HepG2 (cell line): ENCODE measurements around the gene GNG4. TPM values are rescaled to one million over a fixed set of nuclear protein-coding genes. Genes with fewer than 3 reads are reported as not detected.

Experiments used
- FOXK1 ChIP-seq: sonication (generic); formaldehyde crosslinking; IDR thresholded peaks from 2 replicates; pipeline ENCODE4 v1.4.0; 2020; ENCODE audit warnings: low read depth, missing genetic modification reagents, borderline replicate concordance
- GABPA ChIP-seq, 2 experiments: IDR thresholded peaks; 2 replicates each; pipeline ENCODE4 v1.6.1; 2011 to 2016; ENCODE audit warnings: low read depth in 2 of 2, low read length in 1 of 2, missing biosample characterization in 1 of 2, missing genetic modification characterization in 1 of 2
- GATAD2A ChIP-seq: IDR thresholded peaks from 2 replicates; pipeline ENCODE4 v1.6.1; 2016
- GZF1 ChIP-seq: sonication (generic); formaldehyde crosslinking; IDR thresholded peaks from 2 replicates; pipeline ENCODE4 v1.5.1; 2020; ENCODE audit warnings: mild to moderate bottlenecking, missing genetic modification reagents
- HDAC2 ChIP-seq: sonication (generic); formaldehyde crosslinking; IDR thresholded peaks from 2 replicates; pipeline ENCODE4 v1.4.0; 2020; ENCODE audit warnings: missing genetic modification reagents
- MED1 ChIP-seq: sonication (generic); formaldehyde crosslinking; IDR thresholded peaks from 2 replicates; pipeline ENCODE4 v1.4.0; 2020; ENCODE audit warnings: missing genetic modification reagents
- MEIS2 ChIP-seq: sonication (generic); formaldehyde crosslinking; IDR thresholded peaks from 2 replicates; pipeline ENCODE4 v1.9.0; 2021; ENCODE audit warnings: mild to moderate bottlenecking, missing genetic modification reagents
- MTA1 ChIP-seq: sonication (generic); formaldehyde crosslinking; IDR thresholded peaks from 2 replicates; pipeline ENCODE4 v1.4.0; 2020; ENCODE audit warnings: missing genetic modification reagents, mild to moderate bottlenecking, borderline replicate concordance
- NFIB ChIP-seq: sonication (generic); formaldehyde crosslinking; IDR thresholded peaks from 2 replicates; pipeline ENCODE4 v1.9.0; 2021; ENCODE audit warnings: missing genetic modification reagents, mild to moderate bottlenecking, borderline replicate concordance
- RXRA ChIP-seq: sonication (generic); formaldehyde crosslinking; IDR thresholded peaks from 2 replicates; pipeline ENCODE4 v1.5.1; 2020; ENCODE audit warnings: missing genetic modification reagents
- SMARCE1 ChIP-seq: fragments of 450-650 bp; IDR thresholded peaks from 2 replicates; pipeline ENCODE4 v1.6.1; 2017; ENCODE audit warnings: borderline replicate concordance
- SP2 ChIP-seq: sonication (generic); formaldehyde crosslinking; IDR thresholded peaks from 2 replicates; pipeline ENCODE4 v1.5.1; 2020; ENCODE audit warnings: mild to moderate bottlenecking, missing genetic modification reagents
- SYNCRIP ChIP-seq: fragments of 200-400 bp; formaldehyde crosslinking; IDR thresholded peaks from 2 replicates; pipeline ENCODE4 v1.6.1; 2018; ENCODE audit warnings: mild to moderate bottlenecking, low read depth, low read length; ENCODE audit not compliant: insufficient read depth
- TCF7 ChIP-seq: sonication (generic); IDR thresholded peaks from 2 replicates; pipeline ENCODE4 v1.6.1; 2016; ENCODE audit warnings: antibody characterized with exemption, low read depth
- YY1 ChIP-seq: IDR thresholded peaks from 2 replicates; pipeline ENCODE4 v1.6.1; 2011; ENCODE audit warnings: low read length, low read depth, moderate library complexity, mild to moderate bottlenecking; ENCODE audit not compliant: insufficient read depth, insufficient replicate concordance
- ZBTB7B ChIP-seq: sonication (generic); formaldehyde crosslinking; IDR thresholded peaks from 2 replicates; pipeline ENCODE4 v1.4.0; 2020; ENCODE audit warnings: missing genetic modification reagents
- ZBTB8A ChIP-seq: sonication (generic); formaldehyde crosslinking; IDR thresholded peaks from 2 replicates; pipeline ENCODE4 v1.4.0; 2020; ENCODE audit warnings: mild to moderate bottlenecking, low read depth, missing genetic modification reagents, borderline replicate concordance
- ZEB1 ChIP-seq: IDR thresholded peaks from 2 replicates; pipeline ENCODE4 v1.6.1; 2012; ENCODE audit warnings: mild to moderate bottlenecking, low read depth, inconsistent platforms; ENCODE audit not compliant: insufficient replicate concordance
- ZNF260 ChIP-seq: sonication (generic); formaldehyde crosslinking; IDR thresholded peaks from 2 replicates; pipeline ENCODE4 v1.4.0; 2020; ENCODE audit warnings: missing genetic modification reagents, low read depth, mild to moderate bottlenecking, borderline replicate concordance
- ZNF329 ChIP-seq: sonication (generic); formaldehyde crosslinking; IDR thresholded peaks from 2 replicates; pipeline ENCODE4 v1.9.0; 2021; ENCODE audit warnings: low read depth, mild to moderate bottlenecking, missing genetic modification reagents
- ZNF614 ChIP-seq: IDR thresholded peaks from 2 replicates; pipeline ENCODE4 v1.6.1; 2018; ENCODE audit warnings: missing biosample characterization, missing genetic modification reagents, inconsistent platforms, borderline replicate concordance
- ZNF672 ChIP-seq: sonication (generic); formaldehyde crosslinking; IDR thresholded peaks from 2 replicates; pipeline ENCODE4 v1.8.1; 2022; ENCODE audit warnings: missing genetic modification reagents
- polyA plus RNA-seq, 8 experiments: library from polyadenylated mRNA; depleted of rRNA in 3 of 8; stranded (reverse) in 7 of 8; unstranded in 1 of 8; fragments of >200 nt; fragmentation: Illumina TruSeq in 4 of 8; extraction: Trizol in 4 of 8; gene quantifications; 2 replicates each; pipeline versions ENCODE4 v1.2.1 to v1.2.3, GENCODE V29; 2011 to 2016; ENCODE audit warnings: low read depth in 4 of 8, missing spikeins in 1 of 8, mixed read lengths in 1 of 8; ENCODE audit not compliant: insufficient read depth in 1 of 8
- total RNA-seq, 5 experiments: library from RNA; depleted of rRNA; stranded (reverse); fragments of >200 nt; fragmentation: Illumina TruSeq; extraction: Trizol; gene quantifications; 2 replicates each; pipeline ENCODE4 v1.2.3, GENCODE V29; 2016; ENCODE audit warnings: low read depth in 1 of 5
- TF ChIP-seq, protein P1 (sequence below): IDR thresholded peaks from 2 replicates; pipeline ENCODE4 v1.6.1; 2012; ENCODE audit warnings: low read length, improper control_type of control experiment
- TF ChIP-seq, protein P2 (sequence below): sonication (generic); formaldehyde crosslinking; IDR thresholded peaks from 2 replicates; pipeline ENCODE4 v1.8.1; 2022; ENCODE audit warnings: low read depth, mild to moderate bottlenecking, missing genetic modification reagents
- TF ChIP-seq, protein P3 (sequence below): IDR thresholded peaks from 2 replicates; pipeline ENCODE4 v1.6.1; 2012; ENCODE audit warnings: inconsistent platforms

Gene GNG4
- total and polyA plus RNA-seq, 2 of the 13 experiments (the other 11 are each of a cell fraction or from before 2014, with no cell fraction given): 27.1 to 69.5 TPM

DNA sequence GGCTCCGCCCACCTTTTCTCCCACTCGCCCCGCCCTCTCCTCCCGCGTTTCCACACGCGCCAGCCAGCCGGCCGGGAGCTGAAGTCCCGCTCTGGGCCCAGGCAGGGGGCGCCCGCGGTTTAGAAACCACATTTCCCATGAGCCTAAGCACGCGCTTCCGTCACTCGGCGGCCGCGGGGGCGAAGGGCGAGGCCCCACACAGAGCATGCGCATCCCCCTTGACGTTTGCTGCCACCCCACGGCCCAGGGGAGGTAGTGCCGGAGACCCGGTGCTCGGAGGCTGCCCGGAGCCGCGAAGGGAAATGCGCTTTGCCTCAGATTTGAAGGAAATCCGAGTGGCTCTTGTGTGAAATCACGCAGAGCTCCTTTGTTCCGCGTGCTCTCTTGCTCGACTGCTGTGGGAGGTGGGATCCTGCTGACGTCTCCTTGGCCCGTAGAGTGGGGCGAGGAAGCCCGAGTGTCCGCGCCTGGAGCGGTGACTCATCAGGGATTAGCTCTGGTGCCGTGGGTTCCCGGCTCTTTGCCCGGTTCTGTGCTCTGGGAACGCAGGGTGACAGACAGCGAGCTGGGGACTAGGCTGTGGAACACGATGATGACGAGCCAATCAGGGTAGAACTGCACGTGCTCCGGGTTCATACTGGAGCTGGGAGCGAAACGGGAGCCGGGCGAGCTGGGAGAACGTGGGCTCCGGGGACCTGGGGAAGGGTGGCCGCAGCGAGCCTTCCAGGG, 144.9 kb downstream of the GNG4 start (continued):
- TF ChIP-seq MED1 (CRISPR knock-in tag): peak; percentile 71; the same call in 1 of the 2 replicates
- TF ChIP-seq RXRA (CRISPR knock-in tag): peak; percentile 77; the same call in 1 of the 2 replicates
- no peak for TF ChIP-seq NFIB (CRISPR knock-in tag)
- peak; percentile 66 for TF ChIP-seq ZEB1
- 0 out of 2 replicates have a peak, but pooled peaks have one; percentile 19 for TF ChIP-seq ZNF329 (CRISPR knock-in tag)
- no peak for TF ChIP-seq SMARCE1
- 0 out of 2 replicates have a peak, but pooled peaks have one; percentile 35 for TF ChIP-seq ZNF260 (CRISPR knock-in tag)
- peak; percentile 61; the same call in 1 of the 2 replicates for TF ChIP-seq GATAD2A (CRISPR knock-in tag)
- TF ChIP-seq ZNF672: no peak
- peak; percentile 64 for TF ChIP-seq YY1
- no peak for TF ChIP-seq SYNCRIP
- peak; percentile 51; the same call in 1 of the 2 replicates for TF ChIP-seq GABPA (IDR thresholded peaks at IDR 0.05; ENCODE audit: low read depth, low read length)
- peak; percentile 90 for TF ChIP-seq GABPA (CRISPR knock-in tag; IDR thresholded peaks at IDR 0.05; ENCODE audit: low read depth)
- TF ChIP-seq SP2 (CRISPR knock-in tag): peak; percentile 41; the same call in 1 of the 2 replicates
- TF ChIP-seq, protein P1, sequence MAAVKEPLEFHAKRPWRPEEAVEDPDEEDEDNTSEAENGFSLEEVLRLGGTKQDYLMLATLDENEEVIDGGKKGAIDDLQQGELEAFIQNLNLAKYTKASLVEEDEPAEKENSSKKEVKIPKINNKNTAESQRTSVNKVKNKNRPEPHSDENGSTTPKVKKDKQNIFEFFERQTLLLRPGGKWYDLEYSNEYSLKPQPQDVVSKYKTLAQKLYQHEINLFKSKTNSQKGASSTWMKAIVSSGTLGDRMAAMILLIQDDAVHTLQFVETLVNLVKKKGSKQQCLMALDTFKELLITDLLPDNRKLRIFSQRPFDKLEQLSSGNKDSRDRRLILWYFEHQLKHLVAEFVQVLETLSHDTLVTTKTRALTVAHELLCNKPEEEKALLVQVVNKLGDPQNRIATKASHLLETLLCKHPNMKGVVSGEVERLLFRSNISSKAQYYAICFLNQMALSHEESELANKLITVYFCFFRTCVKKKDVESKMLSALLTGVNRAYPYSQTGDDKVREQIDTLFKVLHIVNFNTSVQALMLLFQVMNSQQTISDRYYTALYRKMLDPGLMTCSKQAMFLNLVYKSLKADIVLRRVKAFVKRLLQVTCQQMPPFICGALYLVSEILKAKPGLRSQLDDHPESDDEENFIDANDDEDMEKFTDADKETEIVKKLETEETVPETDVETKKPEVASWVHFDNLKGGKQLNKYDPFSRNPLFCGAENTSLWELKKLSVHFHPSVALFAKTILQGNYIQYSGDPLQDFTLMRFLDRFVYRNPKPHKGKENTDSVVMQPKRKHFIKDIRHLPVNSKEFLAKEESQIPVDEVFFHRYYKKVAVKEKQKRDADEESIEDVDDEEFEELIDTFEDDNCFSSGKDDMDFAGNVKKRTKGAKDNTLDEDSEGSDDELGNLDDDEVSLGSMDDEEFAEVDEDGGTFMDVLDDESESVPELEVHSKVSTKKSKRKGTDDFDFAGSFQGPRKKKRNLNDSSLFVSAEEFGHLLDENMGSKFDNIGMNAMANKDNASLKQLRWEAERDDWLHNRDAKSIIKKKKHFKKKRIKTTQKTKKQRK: no peak
- TF ChIP-seq HDAC2 (CRISPR knock-in tag): peak; percentile 26; the same call in 1 of the 2 replicates
- TF ChIP-seq GZF1: no peak
- TF ChIP-seq TCF7: no peak
- TF ChIP-seq ZBTB8A: no peak; the same call in 1 of the 2 replicates
- TF ChIP-seq ZBTB7B (CRISPR knock-in tag): no peak
- TF ChIP-seq MEIS2 (CRISPR knock-in tag): peak; percentile 28
- TF ChIP-seq, protein P2, sequence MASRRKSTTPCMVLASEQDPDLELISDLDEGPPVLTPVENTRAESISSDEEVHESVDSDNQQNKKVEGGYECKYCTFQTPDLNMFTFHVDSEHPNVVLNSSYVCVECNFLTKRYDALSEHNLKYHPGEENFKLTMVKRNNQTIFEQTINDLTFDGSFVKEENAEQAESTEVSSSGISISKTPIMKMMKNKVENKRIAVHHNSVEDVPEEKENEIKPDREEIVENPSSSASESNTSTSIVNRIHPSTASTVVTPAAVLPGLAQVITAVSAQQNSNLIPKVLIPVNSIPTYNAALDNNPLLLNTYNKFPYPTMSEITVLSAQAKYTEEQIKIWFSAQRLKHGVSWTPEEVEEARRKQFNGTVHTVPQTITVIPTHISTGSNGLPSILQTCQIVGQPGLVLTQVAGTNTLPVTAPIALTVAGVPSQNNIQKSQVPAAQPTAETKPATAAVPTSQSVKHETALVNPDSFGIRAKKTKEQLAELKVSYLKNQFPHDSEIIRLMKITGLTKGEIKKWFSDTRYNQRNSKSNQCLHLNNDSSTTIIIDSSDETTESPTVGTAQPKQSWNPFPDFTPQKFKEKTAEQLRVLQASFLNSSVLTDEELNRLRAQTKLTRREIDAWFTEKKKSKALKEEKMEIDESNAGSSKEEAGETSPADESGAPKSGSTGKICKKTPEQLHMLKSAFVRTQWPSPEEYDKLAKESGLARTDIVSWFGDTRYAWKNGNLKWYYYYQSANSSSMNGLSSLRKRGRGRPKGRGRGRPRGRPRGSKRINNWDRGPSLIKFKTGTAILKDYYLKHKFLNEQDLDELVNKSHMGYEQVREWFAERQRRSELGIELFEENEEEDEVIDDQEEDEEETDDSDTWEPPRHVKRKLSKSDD: peak; percentile 79; the same call in 1 of the 2 replicates
- peak; percentile 84 for TF ChIP-seq FOXK1 (CRISPR knock-in tag)
- TF ChIP-seq, protein P3, sequence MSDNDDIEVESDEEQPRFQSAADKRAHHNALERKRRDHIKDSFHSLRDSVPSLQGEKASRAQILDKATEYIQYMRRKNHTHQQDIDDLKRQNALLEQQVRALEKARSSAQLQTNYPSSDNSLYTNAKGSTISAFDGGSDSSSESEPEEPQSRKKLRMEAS: peak; percentile 76
- peak; percentile 61 for TF ChIP-seq MTA1 (CRISPR knock-in tag)
- peak; percentile 45; the same call in 1 of the 2 replicates for TF ChIP-seq ZNF614 (CRISPR knock-in tag)
